ENCODE data around the gene TMEM143.
A peak's percentile ranks its signal among the peaks of the same experiment; 100 is the strongest.

The TMEM143 gene

GRCh38 chr19:48361912-48362311 lies 1.8 kb downstream of the TMEM143 start:
- DNase-seq (ENCODE audit: low read depth in 4 of 4, low spot score in 1 of 4), result no peak

GRCh38 chr19:48359123-48359522 lies 4.6 kb downstream of the TMEM143 start:
- no peak for DNase-seq (ENCODE audit: low read depth in 4 of 4, low spot score in 1 of 4)

GRCh38 chr19:48355365-48355954 lies 8.3 kb downstream of the TMEM143 start:
- no peak for DNase-seq (ENCODE audit: low read depth in 4 of 4, low spot score in 1 of 4)

- DNase-seq (ENCODE audit: low read depth in 4 of 4, low spot score in 1 of 4), result no peak
Measured at GRCh38 chr19:48354332-48354992, 9.3 kb downstream of the TMEM143 start.

- DNase-seq (ENCODE audit: low read depth in 4 of 4, low spot score in 1 of 4), result no peak
Measured at GRCh38 chr19:48353677-48354076, 10.1 kb downstream of the TMEM143 start.

- DNase-seq (ENCODE audit: low read depth in 4 of 4, low spot score in 1 of 4), result peak; percentile 71 to 79 (median 75)
Measured at GRCh38 chr19:48351341-48351752, 12.4 kb downstream of the TMEM143 start.

- DNase-seq (ENCODE audit: low read depth in 4 of 4, low spot score in 1 of 4), result no peak
Measured at GRCh38 chr19:48350856-48351255, 12.9 kb downstream of the TMEM143 start.

GRCh38 chr19:48348737-48349136 lies 15.0 kb downstream of the TMEM143 start:
- DNase-seq (ENCODE audit: low read depth in 4 of 4, low spot score in 1 of 4), result no peak

- no peak for DNase-seq (ENCODE audit: low read depth in 4 of 4, low spot score in 1 of 4)
Measured at GRCh38 chr19:48348045-48348444, 15.7 kb downstream of the TMEM143 start.

GRCh38 chr19:48346191-48346590 lies 17.5 kb downstream of the TMEM143 start:
- DNase-seq (ENCODE audit: low read depth in 4 of 4, low spot score in 1 of 4), result no peak

GRCh38 chr19:48344892-48345291 lies 18.8 kb downstream of the TMEM143 start:
- DNase-seq (ENCODE audit: low read depth in 4 of 4, low spot score in 1 of 4), result no peak

GRCh38 chr19:48342841-48343540 lies 20.7 kb downstream of the TMEM143 start:
- DNase-seq (ENCODE audit: low read depth in 4 of 4, low spot score in 1 of 4), result no peak

GRCh38 chr19:48342414-48342738 lies 21.4 kb downstream of the TMEM143 start:
- DNase-seq (ENCODE audit: low read depth in 4 of 4, low spot score in 1 of 4), result no peak

GRCh38 chr19:48341515-48342413 lies 22.0 kb downstream of the TMEM143 start:
- DNase-seq (ENCODE audit: low read depth in 4 of 4, low spot score in 1 of 4), result no peak

- no peak for DNase-seq (ENCODE audit: low read depth in 4 of 4, low spot score in 1 of 4)
Measured at GRCh38 chr19:48340995-48341394, 22.7 kb downstream of the TMEM143 start.

- DNase-seq (ENCODE audit: low read depth in 4 of 4, low spot score in 1 of 4), result no peak
Measured at GRCh38 chr19:48338802-48339503, 24.8 kb downstream of the TMEM143 start.

- no peak for DNase-seq (ENCODE audit: low read depth in 4 of 4, low spot score in 1 of 4)
Measured at GRCh38 chr19:48338253-48338755, 25.4 kb downstream of the TMEM143 start.

GRCh38 chr19:48333467-48334384 lies 30.0 kb downstream of the TMEM143 start:
- peak; percentile 76 to 90 (median 82) for DNase-seq (ENCODE audit: low read depth in 4 of 4, low spot score in 1 of 4)

- peak; percentile 64 to 87 (median 84) for DNase-seq (ENCODE audit: low read depth in 4 of 4, low spot score in 1 of 4)
Measured at GRCh38 chr19:48332662-48333466, 30.9 kb downstream of the TMEM143 start.
